Activated T-cell treated with anti-CD3 and anti-CD28 coated beads, Interleukin-2, amount 50 U/mL, for 24 hours (primary cell): ENCODE measurements around the gene PIK3IP1.

Experiments
- DNase-seq: peaks from one replicate; pipeline ENCODE4 v3.0.0-alpha.2; 2020
- H3K27ac Mint-ChIP-seq: 2 replicates; pipeline ENCODE4 v1.8.0; 2020; ENCODE audit warnings: mild to moderate bottlenecking, mixed read lengths
- H3K27me3 Mint-ChIP-seq: 2 replicates; pipeline ENCODE4 v1.8.0; 2020; ENCODE audit warnings: mixed read lengths
- H3K36me3 Mint-ChIP-seq: 2 replicates; pipeline ENCODE4 v1.8.0; 2020; ENCODE audit warnings: low read depth, mixed read lengths
- H3K4me1 Mint-ChIP-seq: 2 replicates; pipeline ENCODE4 v1.8.0; 2020; ENCODE audit warnings: low read depth, mixed read lengths
- H3K4me3 Mint-ChIP-seq: 2 replicates; pipeline ENCODE4 v1.8.0; 2020; ENCODE audit warnings: mild to moderate bottlenecking, moderate library complexity, mixed read lengths
- H3K9me3 Mint-ChIP-seq: 2 replicates; pipeline ENCODE4 v1.8.0; 2020; ENCODE audit warnings: mixed read lengths

PIK3IP1 gene

GRCh38 chr22:31278626-31279326, 13.5 kb downstream of the PIK3IP1 start:
- DNase-seq = no peak
- peak overlapping the region; percentile 99 for H3K27ac Mint-ChIP-seq
- no peaks in the 10 kb centered on the region for H3K27me3 Mint-ChIP-seq
- H3K4me1 Mint-ChIP-seq = peaks cover 88% of the 10 kb centered on the region
- H3K9me3 Mint-ChIP-seq = no peaks in the 10 kb centered on the region
- peak overlapping the region; percentile 23 for H3K4me3 Mint-ChIP-seq
- peaks cover 88% of the 10 kb centered on the region for H3K36me3 Mint-ChIP-seq

GRCh38 chr22:31278151-31278621, 14.1 kb downstream of the PIK3IP1 start:
- H3K36me3 Mint-ChIP-seq = peaks cover 88% of the 10 kb centered on the region
- H3K27ac Mint-ChIP-seq = peak overlapping the region; percentile 99
- H3K4me1 Mint-ChIP-seq = peaks cover 85% of the 10 kb centered on the region
- H3K9me3 Mint-ChIP-seq = no peaks in the 10 kb centered on the region
- no peak for DNase-seq
- no peak overlapping the region for H3K4me3 Mint-ChIP-seq
- no peaks in the 10 kb centered on the region for H3K27me3 Mint-ChIP-seq

- no peaks in the 10 kb centered on the region for H3K9me3 Mint-ChIP-seq
- no peak for DNase-seq
- H3K4me3 Mint-ChIP-seq = no peak overlapping the region
- H3K27ac Mint-ChIP-seq = peak overlapping the region; percentile 99
- peaks cover 88% of the 10 kb centered on the region for H3K36me3 Mint-ChIP-seq
- H3K4me1 Mint-ChIP-seq = peaks cover 85% of the 10 kb centered on the region
- no peaks in the 10 kb centered on the region for H3K27me3 Mint-ChIP-seq
Observed at GRCh38 chr22:31277741-31278140, 14.5 kb downstream of the PIK3IP1 start.

GRCh38 chr22:31276426-31277167, 15.7 kb downstream of the PIK3IP1 start:
- Mint-ChIP-seq H3K36me3 (peaks cover 88% of the 10 kb centered on the region), H3K27ac (peak overlapping the region; percentile 68), H3K27me3 (no peaks in the 10 kb centered on the region), H3K4me1 (peaks cover 80% of the 10 kb centered on the region), H3K4me3 (no peak overlapping the region), H3K9me3 (no peaks in the 10 kb centered on the region)
- no peak for DNase-seq

- Mint-ChIP-seq H3K4me3 (no peak overlapping the region), H3K36me3 (peaks cover 84% of the 10 kb centered on the region), H3K4me1 (peaks cover 78% of the 10 kb centered on the region), H3K27me3 (no peaks in the 10 kb centered on the region), H3K9me3 (no peaks in the 10 kb centered on the region), H3K27ac (peak overlapping the region; percentile 71)
- DNase-seq = no peak
Observed at GRCh38 chr22:31275576-31275975, 16.7 kb downstream of the PIK3IP1 start.

GRCh38 chr22:31275018-31275417, 17.3 kb downstream of the PIK3IP1 start:
- Mint-ChIP-seq H3K9me3 (no peaks in the 10 kb centered on the region), H3K27ac (peak overlapping the region; percentile 86), H3K4me1 (peaks cover 78% of the 10 kb centered on the region), H3K4me3 (no peak overlapping the region), H3K36me3 (peaks cover 83% of the 10 kb centered on the region), H3K27me3 (no peaks in the 10 kb centered on the region)
- DNase-seq = no peak

- Mint-ChIP-seq H3K4me1 (peaks cover 72% of the 10 kb centered on the region), H3K36me3 (peaks cover 83% of the 10 kb centered on the region), H3K9me3 (no peaks in the 10 kb centered on the region), H3K27ac (peak overlapping the region; percentile 83), H3K4me3 (no peak overlapping the region), H3K27me3 (no peaks in the 10 kb centered on the region)
- DNase-seq = no peak
Observed at GRCh38 chr22:31274017-31274416, 18.3 kb downstream of the PIK3IP1 start.

- Mint-ChIP-seq H3K27ac (peak overlapping the region; percentile 83), H3K4me1 (peaks cover 60% of the 10 kb centered on the region), H3K9me3 (no peaks in the 10 kb centered on the region), H3K4me3 (no peak overlapping the region), H3K36me3 (peaks cover 83% of the 10 kb centered on the region), H3K27me3 (no peaks in the 10 kb centered on the region)
- peak; percentile 58 for DNase-seq
Observed at GRCh38 chr22:31272522-31273446, 19.5 kb downstream of the PIK3IP1 start.

- DNase-seq = no peak
- H3K27me3 Mint-ChIP-seq = no peaks in the 10 kb centered on the region
- H3K9me3 Mint-ChIP-seq = no peaks in the 10 kb centered on the region
- H3K27ac Mint-ChIP-seq = peak overlapping the region; percentile 82
- H3K36me3 Mint-ChIP-seq = peaks cover 86% of the 10 kb centered on the region
- H3K4me3 Mint-ChIP-seq = no peak overlapping the region
- peaks cover 51% of the 10 kb centered on the region for H3K4me1 Mint-ChIP-seq
Observed at GRCh38 chr22:31271485-31271884, 20.8 kb downstream of the PIK3IP1 start.

GRCh38 chr22:31271026-31271425, 21.3 kb downstream of the PIK3IP1 start:
- no peak overlapping the region for H3K4me3 Mint-ChIP-seq
- no peaks in the 10 kb centered on the region for H3K9me3 Mint-ChIP-seq
- H3K27ac Mint-ChIP-seq = peak overlapping the region; percentile 82
- peaks cover 49% of the 10 kb centered on the region for H3K4me1 Mint-ChIP-seq
- DNase-seq = no peak
- no peaks in the 10 kb centered on the region for H3K27me3 Mint-ChIP-seq
- peaks cover 88% of the 10 kb centered on the region for H3K36me3 Mint-ChIP-seq

GRCh38 chr22:31269892-31270579, 22.3 kb downstream of the PIK3IP1 start:
- no peaks in the 10 kb centered on the region for H3K27me3 Mint-ChIP-seq
- peaks cover 86% of the 10 kb centered on the region for H3K36me3 Mint-ChIP-seq
- no peak overlapping the region for H3K4me3 Mint-ChIP-seq
- H3K4me1 Mint-ChIP-seq = peaks cover 40% of the 10 kb centered on the region
- H3K27ac Mint-ChIP-seq = peak overlapping the region; percentile 68
- H3K9me3 Mint-ChIP-seq = no peaks in the 10 kb centered on the region
- DNase-seq = no peak

- DNase-seq = no peak
- Mint-ChIP-seq H3K27me3 (no peaks in the 10 kb centered on the region), H3K27ac (peak overlapping the region; percentile 15), H3K36me3 (peaks cover 78% of the 10 kb centered on the region), H3K9me3 (no peaks in the 10 kb centered on the region), H3K4me1 (peaks cover 29% of the 10 kb centered on the region), H3K4me3 (no peak overlapping the region)
Observed at GRCh38 chr22:31268281-31268680, 24.0 kb downstream of the PIK3IP1 start.

GRCh38 chr22:31263896-31264640, 28.2 kb downstream of the PIK3IP1 start:
- H3K27ac Mint-ChIP-seq = no peak overlapping the region

More at GRCh38 chr22:31263896-31264640, 28.2 kb downstream of the PIK3IP1 start:
- no peaks in the 10 kb centered on the region for H3K9me3 Mint-ChIP-seq
- H3K4me1 Mint-ChIP-seq = no peaks in the 10 kb centered on the region
- no peak for DNase-seq
- no peak overlapping the region for H3K4me3 Mint-ChIP-seq
- peaks cover 83% of the 10 kb centered on the region for H3K36me3 Mint-ChIP-seq
- no peaks in the 10 kb centered on the region for H3K27me3 Mint-ChIP-seq
